A673 (cell line): ENCODE data around the gene AGRN.

Source experiments
- CTCF ChIP-seq: fragments of 300-800, 200-600 bp; sonication (generic); conservative IDR thresholded peaks from 2 replicates; pipeline ENCODE4 v1.5.1; 2017; ENCODE audit warnings: low read depth, mild to moderate bottlenecking, antibody characterized with exemption, low read length, moderate library complexity, mixed read lengths
- EZH2 ChIP-seq: fragments of 200-600 bp; sonication (generic); IDR thresholded peaks from 2 replicates; pipeline ENCODE4 v1.6.1; 2017; ENCODE audit warnings: borderline replicate concordance, low read depth, mild to moderate bottlenecking, mixed read lengths, antibody characterized with exemption, low read length; ENCODE audit not compliant: poor library complexity, severe bottlenecking

GRCh38 chr1:1092894-1093609 lies 73.1 kb downstream of the AGRN start:
- TF ChIP-seq CTCF (no peak), EZH2 (no peak)
